HUES48 (cell line): ENCODE results near the gene LRAT.
"Not testable (repeated sequence)": the region's sequence is repeated elsewhere in the genome, so short reads cannot be mapped to it uniquely, and the experiment has no call there.

Experiments
- H3K27ac ChIP-seq: one replicate; pipeline ENCODE4 v1.7.0; 2013; ENCODE audit warnings: low read depth, low read length, inconsistent platforms
- H3K27me3 ChIP-seq: 2 replicates; pipeline ENCODE4 v1.6.1; 2013; ENCODE audit warnings: mild to moderate bottlenecking, low read length; ENCODE audit not compliant: control insufficient read depth, insufficient read depth
- H3K36me3 ChIP-seq: 2 replicates; pipeline ENCODE4 v1.6.1; 2013; ENCODE audit warnings: low read length; ENCODE audit not compliant: control insufficient read depth, insufficient read depth
- H3K4me1 ChIP-seq: 2 replicates; pipeline ENCODE4 v1.6.1; 2013; ENCODE audit warnings: mild to moderate bottlenecking, low read length; ENCODE audit not compliant: control insufficient read depth, insufficient read depth
- H3K4me3 ChIP-seq: 2 replicates; pipeline ENCODE4 v1.5.1; 2013; ENCODE audit warnings: mild to moderate bottlenecking, low read depth, low read length
- H3K9ac ChIP-seq: 2 replicates; pipeline ENCODE4 v1.6.1; 2013; ENCODE audit warnings: mild to moderate bottlenecking, low read depth, low read length, moderate library complexity
- H3K9me3 ChIP-seq: 2 replicates; pipeline ENCODE4 v1.6.1; 2013; ENCODE audit warnings: low read length; ENCODE audit not compliant: control insufficient read depth, insufficient read depth

Gene LRAT

GRCh38 chr4:154743683-154744340 is at the start of gene LRAT:
Gene LRAT, plus strand, starts transcription at chr4:154744000. Its CDS starts 327 bp downstream, at chr4:154744327.
- Histone ChIP-seq H3K9me3 (no peaks in the 10 kb centered on the region), H3K4me1 (peaks cover 56% of the 10 kb centered on the region), H3K27ac (no peak within 1 kb of the TSS), H3K9ac (peak within 1 kb of the TSS; percentile 67), H3K27me3 (peaks cover 45% of the 10 kb centered on the region), H3K36me3 (peaks cover 13% of the 10 kb centered on the region), H3K4me3 (peak within 1 kb of the TSS; percentile 87)

GRCh38 chr4:154707877-154708276 is 35.9 kb upstream of the LRAT start:
- Histone ChIP-seq H3K27me3 (no peaks in the 10 kb centered on the region), H3K9ac (no peak overlapping the region), H3K27ac (no peak overlapping the region), H3K36me3 (no peaks in the 10 kb centered on the region), H3K4me1 (peaks cover 14% of the 10 kb centered on the region), H3K4me3 (no peak overlapping the region), H3K9me3 (no peaks in the 10 kb centered on the region)

GRCh38 chr4:154709550-154709949 is 34.2 kb upstream of the LRAT start:
- Histone ChIP-seq H3K4me3 (no peak overlapping the region), H3K4me1 (peaks cover 14% of the 10 kb centered on the region), H3K9me3 (no peaks in the 10 kb centered on the region), H3K27me3 (no peaks in the 10 kb centered on the region), H3K36me3 (no peaks in the 10 kb centered on the region), H3K9ac (no peak overlapping the region), H3K27ac (no peak overlapping the region)

GRCh38 chr4:154711522-154711921 is 32.3 kb upstream of the LRAT start:
- Histone ChIP-seq H3K4me1 (peaks cover 14% of the 10 kb centered on the region), H3K4me3 (no peak overlapping the region), H3K27ac (no peak overlapping the region), H3K27me3 (no peaks in the 10 kb centered on the region), H3K36me3 (no peaks in the 10 kb centered on the region), H3K9me3 (no peaks in the 10 kb centered on the region), H3K9ac (no peak overlapping the region)

GRCh38 chr4:154714339-154715040 is 29.3 kb upstream of the LRAT start:
- H3K27ac ChIP-seq, result no peak overlapping the region
- no peaks in the 10 kb centered on the region for H3K36me3 ChIP-seq
- no peak overlapping the region for H3K9ac ChIP-seq
- no peaks in the 10 kb centered on the region for H3K9me3 ChIP-seq
- no peak overlapping the region for H3K4me3 ChIP-seq
- H3K27me3 ChIP-seq, result no peaks in the 10 kb centered on the region
- H3K4me1 ChIP-seq, result peaks cover 25% of the 10 kb centered on the region

GRCh38 chr4:154719087-154719486 is 24.7 kb upstream of the LRAT start:
- H3K4me3 ChIP-seq, result peak overlapping the region; percentile 1; the same call in 1 of the 2 replicates
- no peaks in the 10 kb centered on the region for H3K27me3 ChIP-seq
- no peak overlapping the region for H3K9ac ChIP-seq
- peaks cover 32% of the 10 kb centered on the region for H3K4me1 ChIP-seq
- H3K36me3 ChIP-seq, result no peaks in the 10 kb centered on the region
- H3K27ac ChIP-seq, result no peak overlapping the region
- H3K9me3 ChIP-seq, result no peaks in the 10 kb centered on the region

- no peaks in the 10 kb centered on the region for H3K36me3 ChIP-seq
- peak overlapping the region; percentile 64 for H3K27ac ChIP-seq
- peaks cover 32% of the 10 kb centered on the region for H3K4me1 ChIP-seq
- no peaks in the 10 kb centered on the region for H3K9me3 ChIP-seq
- H3K9ac ChIP-seq, result no peak overlapping the region
- H3K4me3 ChIP-seq, result no peak overlapping the region
- H3K27me3 ChIP-seq, result no peaks in the 10 kb centered on the region
Measured at GRCh38 chr4:154720123-154720522, 23.7 kb upstream of the LRAT start.

- H3K27ac ChIP-seq, result peak overlapping the region; percentile 64
Measured at GRCh38 chr4:154720618-154721267, 23.1 kb upstream of the LRAT start.

GRCh38 chr4:154722262-154722661 is 21.5 kb upstream of the LRAT start:
- Histone ChIP-seq H3K36me3 (no peaks in the 10 kb centered on the region), H3K9ac (no peak overlapping the region), H3K27ac (no peak overlapping the region)

More at GRCh38 chr4:154720618-154721267, 23.1 kb upstream of the LRAT start:
- H3K9me3 ChIP-seq, result no peaks in the 10 kb centered on the region
- H3K4me3 ChIP-seq, result no peak overlapping the region
- peaks cover 32% of the 10 kb centered on the region for H3K4me1 ChIP-seq
- no peaks in the 10 kb centered on the region for H3K27me3 ChIP-seq
- no peaks in the 10 kb centered on the region for H3K36me3 ChIP-seq
- no peak overlapping the region for H3K9ac ChIP-seq

GRCh38 chr4:154723601-154724000 is 20.2 kb upstream of the LRAT start:
- H3K36me3 ChIP-seq, H3K4me3 ChIP-seq, H3K9ac ChIP-seq, H3K27ac ChIP-seq, H3K9me3 ChIP-seq, H3K27me3 ChIP-seq: not testable (repeated sequence)
- H3K4me1 ChIP-seq, result peaks cover 24% of the 10 kb centered on the region

More at GRCh38 chr4:154722262-154722661, 21.5 kb upstream of the LRAT start:
- Histone ChIP-seq H3K27me3 (no peaks in the 10 kb centered on the region), H3K4me1 (peaks cover 32% of the 10 kb centered on the region), H3K4me3 (no peak overlapping the region), H3K9me3 (no peaks in the 10 kb centered on the region)

GRCh38 chr4:154727540-154727939 is 16.3 kb upstream of the LRAT start:
- H3K36me3 ChIP-seq, result no peaks in the 10 kb centered on the region
- H3K27ac ChIP-seq, result no peak overlapping the region
- no peak overlapping the region for H3K9ac ChIP-seq
- H3K9me3 ChIP-seq, result no peaks in the 10 kb centered on the region
- H3K4me1 ChIP-seq, result no peaks in the 10 kb centered on the region
- no peak overlapping the region for H3K4me3 ChIP-seq
- no peaks in the 10 kb centered on the region for H3K27me3 ChIP-seq
